OCI-LY3 (cell line): ENCODE measurements around the gene MIEF2.

Experiments
- H2AFZ ChIP-seq: fragments of 200-600, 300-600 bp; shearing (Covaris generic); 2 replicates; pipeline ENCODE4 v1.6.0; 2014; ENCODE audit warnings: antibody characterized with exemption, low read depth, low read length
- H3K27ac ChIP-seq: fragments of 200-600, 300-600 bp; sonication (generic); 2 replicates; pipeline ENCODE4 v1.5.1; 2014; ENCODE audit warnings: mild to moderate bottlenecking, low read length, moderate library complexity, mixed read lengths
- H3K27me3 ChIP-seq: fragments of 200-600, 300-600 bp; sonication (generic); 2 replicates; pipeline ENCODE4 v1.6.1; 2014; ENCODE audit warnings: low read depth, low read length, mixed read lengths
- H3K36me3 ChIP-seq: fragments of 200-600, 300-600 bp; sonication (generic); replicated peaks from 2 replicates; pipeline ENCODE3; 2014; ENCODE audit warnings: low read depth, low read length, mixed read lengths
- H3K4me1 ChIP-seq: fragments of 300-600, 200-600 bp; sonication (generic); 2 replicates; pipeline ENCODE4 v1.6.1; 2014; ENCODE audit warnings: low read length, mixed read lengths
- H3K4me2 ChIP-seq: fragments of 200-600, 300-600 bp; sonication (generic); 2 replicates; pipeline ENCODE4 v1.6.1; 2014; ENCODE audit warnings: low read length, mixed read lengths
- H3K4me3 ChIP-seq: fragments of 300-600, 200-600 bp; sonication (generic); 2 replicates; pipeline ENCODE4 v1.5.1; 2014; ENCODE audit warnings: antibody characterized with exemption, mild to moderate bottlenecking, low read length, moderate library complexity
- H3K79me2 ChIP-seq: fragments of 300-600, 200-600 bp; shearing (Covaris generic); 2 replicates; pipeline ENCODE4 v1.6.1; 2014; ENCODE audit warnings: mild to moderate bottlenecking, low read length, mixed read lengths
- H3K9ac ChIP-seq: fragments of 300-600, 200-600 bp; shearing (Covaris generic); 2 replicates; pipeline ENCODE4 v1.6.0; 2014; ENCODE audit warnings: mild to moderate bottlenecking, low read length, moderate library complexity
- H3K9me3 ChIP-seq: fragments of 200-600, 300-600 bp; shearing (Covaris generic); 2 replicates; pipeline ENCODE4 v1.6.1; 2014; ENCODE audit warnings: low read length, mixed read lengths; ENCODE audit not compliant: insufficient read depth
- H4K20me1 ChIP-seq: fragments of 200-600, 300-600 bp; sonication (generic); 2 replicates; pipeline ENCODE4 v1.6.1; 2016; ENCODE audit warnings: low read length, mixed read lengths; ENCODE audit not compliant: insufficient read depth
- EZH2phosphoT487 ChIP-seq: fragments of 200-600 bp; shearing (Covaris generic); IDR thresholded peaks from 2 replicates; pipeline ENCODE4 v1.6.1; 2018; ENCODE audit warnings: antibody characterized with exemption, mixed run types, low read depth
- TF ChIP-seq, protein P1 (sequence below): fragments of 200-600, 300-600 bp; sonication (generic); IDR thresholded peaks from 2 replicates; pipeline ENCODE4 v1.5.1; 2014; ENCODE audit warnings: antibody characterized with exemption, low read length, low read depth

The MIEF2 gene

DNA sequence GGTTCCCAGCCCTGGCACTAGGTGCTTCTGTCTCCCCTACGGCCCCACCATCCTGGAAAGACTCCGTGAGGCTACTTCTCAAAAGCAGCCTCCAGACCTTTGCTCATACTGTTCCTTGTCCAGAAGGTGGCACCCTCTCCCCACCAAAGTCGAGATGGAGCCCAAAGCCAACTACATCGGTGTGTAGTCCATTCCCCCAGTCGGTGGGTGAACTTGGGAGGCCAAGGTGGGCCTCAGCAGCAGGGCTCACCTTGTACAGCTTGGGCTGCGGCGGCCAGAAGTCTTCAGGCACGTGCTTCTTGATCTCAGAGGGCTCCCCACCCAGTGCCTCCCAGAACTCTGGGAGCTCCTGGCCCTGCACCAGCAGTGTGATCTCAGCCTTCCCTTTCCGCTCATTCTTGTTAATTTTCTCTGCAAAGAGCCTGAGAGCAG, 12.1 kb upstream of the MIEF2 start:
- Histone ChIP-seq H3K4me1 (no peaks in the 10 kb centered on the region), H3K9ac (no peak overlapping the region), H3K79me2 (no peaks in the 10 kb centered on the region), H3K27me3 (no peaks in the 10 kb centered on the region), H4K20me1 (no peaks in the 10 kb centered on the region), H3K4me3 (no peak overlapping the region), H3K36me3 (no peaks in the 10 kb centered on the region), H3K4me2 (no peak overlapping the region), H2AFZ (no peak overlapping the region), H3K9me3 (no peaks in the 10 kb centered on the region), H3K27ac (no peak overlapping the region)
- TF ChIP-seq EZH2phosphoT487: no peak
- TF ChIP-seq, protein P1, sequence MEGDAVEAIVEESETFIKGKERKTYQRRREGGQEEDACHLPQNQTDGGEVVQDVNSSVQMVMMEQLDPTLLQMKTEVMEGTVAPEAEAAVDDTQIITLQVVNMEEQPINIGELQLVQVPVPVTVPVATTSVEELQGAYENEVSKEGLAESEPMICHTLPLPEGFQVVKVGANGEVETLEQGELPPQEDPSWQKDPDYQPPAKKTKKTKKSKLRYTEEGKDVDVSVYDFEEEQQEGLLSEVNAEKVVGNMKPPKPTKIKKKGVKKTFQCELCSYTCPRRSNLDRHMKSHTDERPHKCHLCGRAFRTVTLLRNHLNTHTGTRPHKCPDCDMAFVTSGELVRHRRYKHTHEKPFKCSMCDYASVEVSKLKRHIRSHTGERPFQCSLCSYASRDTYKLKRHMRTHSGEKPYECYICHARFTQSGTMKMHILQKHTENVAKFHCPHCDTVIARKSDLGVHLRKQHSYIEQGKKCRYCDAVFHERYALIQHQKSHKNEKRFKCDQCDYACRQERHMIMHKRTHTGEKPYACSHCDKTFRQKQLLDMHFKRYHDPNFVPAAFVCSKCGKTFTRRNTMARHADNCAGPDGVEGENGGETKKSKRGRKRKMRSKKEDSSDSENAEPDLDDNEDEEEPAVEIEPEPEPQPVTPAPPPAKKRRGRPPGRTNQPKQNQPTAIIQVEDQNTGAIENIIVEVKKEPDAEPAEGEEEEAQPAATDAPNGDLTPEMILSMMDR: peak; percentile 39; the same call in 1 of the 2 replicates

DNA sequence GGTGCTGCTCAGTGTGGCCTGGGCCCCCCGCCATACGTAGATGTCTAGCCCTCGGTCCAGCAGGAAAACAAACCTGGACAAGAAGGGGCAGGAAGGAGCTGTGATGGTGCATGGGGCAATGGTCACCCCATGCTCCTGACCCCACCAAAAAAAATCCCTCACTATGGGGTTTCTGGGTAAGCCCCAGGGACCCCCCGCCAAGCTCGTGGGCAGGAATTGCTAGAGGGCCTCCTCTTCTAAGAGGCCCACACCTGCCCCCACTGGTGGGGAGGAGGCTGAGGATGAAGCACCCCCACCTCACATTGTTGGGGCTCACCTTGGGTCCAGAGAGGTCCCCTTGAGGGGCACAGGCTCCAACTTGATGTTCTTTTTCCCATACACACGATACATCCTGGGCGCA, 11.7 kb upstream of the MIEF2 start:
- Histone ChIP-seq H3K4me1 (no peaks in the 10 kb centered on the region), H4K20me1 (no peaks in the 10 kb centered on the region), H3K4me2 (no peak overlapping the region), H3K79me2 (no peaks in the 10 kb centered on the region), H3K27me3 (no peaks in the 10 kb centered on the region), H3K9ac (no peak overlapping the region), H3K27ac (no peak overlapping the region), H3K9me3 (no peaks in the 10 kb centered on the region), H3K36me3 (no peaks in the 10 kb centered on the region), H3K4me3 (no peak overlapping the region), H2AFZ (no peak overlapping the region)
- TF ChIP-seq, protein P1: no peak
- TF ChIP-seq EZH2phosphoT487: no peak

DNA sequence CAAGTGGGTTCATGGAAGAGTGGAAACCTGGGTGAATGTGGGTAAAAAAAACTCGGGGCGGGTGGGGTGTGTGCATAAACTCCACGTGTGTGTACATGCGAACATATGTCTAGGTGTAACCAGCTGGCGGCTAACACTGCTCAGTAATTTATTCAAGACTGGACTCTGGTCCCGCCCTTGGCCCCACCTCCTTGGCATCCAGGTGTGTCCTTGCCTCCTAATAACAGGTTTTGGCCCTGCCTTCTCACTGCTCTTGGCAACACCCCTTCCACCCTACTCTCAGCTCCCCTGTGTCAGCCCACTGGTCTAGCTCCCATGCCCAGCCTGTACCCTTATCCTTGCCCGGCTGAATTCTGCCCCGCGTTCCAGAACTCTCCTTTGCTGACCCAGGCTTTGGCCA, 10.2 kb upstream of the MIEF2 start:
- Histone ChIP-seq H3K4me1 (no peaks in the 10 kb centered on the region), H3K36me3 (no peaks in the 10 kb centered on the region), H3K9ac (no peak overlapping the region), H3K27ac (no peak overlapping the region), H4K20me1 (no peaks in the 10 kb centered on the region), H2AFZ (no peak overlapping the region), H3K27me3 (no peaks in the 10 kb centered on the region), H3K9me3 (no peaks in the 10 kb centered on the region), H3K4me2 (no peak overlapping the region), H3K4me3 (no peak overlapping the region), H3K79me2 (no peaks in the 10 kb centered on the region)
- TF ChIP-seq EZH2phosphoT487: no peak
- TF ChIP-seq, protein P1: no peak

DNA sequence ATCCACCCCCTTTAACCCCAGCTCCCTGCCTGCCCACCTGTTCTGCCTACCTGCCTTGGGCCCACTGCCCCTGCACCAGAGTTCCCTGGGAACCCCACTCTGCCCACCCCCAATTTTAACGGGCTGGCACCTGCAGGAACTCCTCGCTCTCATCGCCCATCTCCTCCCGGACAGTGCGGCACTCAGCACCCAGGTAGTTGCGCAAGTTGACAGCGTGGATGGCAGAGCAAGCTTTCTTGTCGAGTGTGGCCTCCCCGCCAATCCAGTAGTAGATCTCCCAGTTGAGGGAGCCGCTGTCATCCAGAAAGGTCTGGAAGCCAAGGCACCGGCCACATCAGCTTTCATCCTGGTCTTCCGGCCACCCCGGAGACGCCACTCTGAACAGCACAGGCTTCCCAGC, 9.8 kb upstream of the MIEF2 start:
- H3K79me2 ChIP-seq: no peaks in the 10 kb centered on the region
- no peaks in the 10 kb centered on the region for H4K20me1 ChIP-seq
- no peaks in the 10 kb centered on the region for H3K4me1 ChIP-seq
- no peak for TF ChIP-seq EZH2phosphoT487
- TF ChIP-seq, protein P1: no peak
- no peak overlapping the region for H3K4me3 ChIP-seq
- no peaks in the 10 kb centered on the region for H3K9me3 ChIP-seq
- no peak overlapping the region for H3K27ac ChIP-seq
- no peak overlapping the region for H2AFZ ChIP-seq
- H3K36me3 ChIP-seq: no peaks in the 10 kb centered on the region
- no peak overlapping the region for H3K4me2 ChIP-seq
- no peaks in the 10 kb centered on the region for H3K27me3 ChIP-seq
- H3K9ac ChIP-seq: no peak overlapping the region
